ENCODE data around the gene SPOCK1. TPM values are rescaled to one million over a fixed set of nuclear protein-coding genes. Genes with fewer than 3 reads are reported as not detected.
"Not testable (repeated sequence)": the region's sequence is repeated elsewhere in the genome, so short reads cannot be mapped to it uniquely, and the experiment has no call there.

SPOCK1 gene
- total and polyA plus RNA-seq, 4 donors: 0.07 to 0.18 (median 0.17) TPM; not detected in 1

DNA sequence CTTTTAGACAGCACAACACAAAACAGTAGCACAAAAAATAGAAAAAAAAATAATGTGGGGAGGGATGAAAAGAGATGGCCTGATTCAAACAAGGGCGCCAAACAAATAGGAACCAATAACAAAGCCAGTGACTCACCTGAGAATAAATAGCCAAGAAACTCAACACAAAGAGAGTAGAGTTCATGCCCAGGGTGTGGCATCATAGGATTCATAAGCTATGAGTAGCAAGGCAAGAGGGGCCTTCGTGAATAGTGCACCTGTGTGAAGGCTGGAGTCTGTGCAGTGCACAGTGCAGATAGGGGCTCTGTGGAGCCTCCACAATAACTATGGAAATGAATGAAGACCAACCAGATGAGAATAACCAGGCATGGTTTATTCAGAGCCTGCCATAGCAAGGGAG lies 541.7 kb downstream of the SPOCK1 start:
- H3K27me3 ChIP-seq (ENCODE audit: control insufficient read depth in 4 of 4, insufficient read depth in 4 of 4, low read length in 3 of 4): no peaks in the 10 kb centered on the region

DNA sequence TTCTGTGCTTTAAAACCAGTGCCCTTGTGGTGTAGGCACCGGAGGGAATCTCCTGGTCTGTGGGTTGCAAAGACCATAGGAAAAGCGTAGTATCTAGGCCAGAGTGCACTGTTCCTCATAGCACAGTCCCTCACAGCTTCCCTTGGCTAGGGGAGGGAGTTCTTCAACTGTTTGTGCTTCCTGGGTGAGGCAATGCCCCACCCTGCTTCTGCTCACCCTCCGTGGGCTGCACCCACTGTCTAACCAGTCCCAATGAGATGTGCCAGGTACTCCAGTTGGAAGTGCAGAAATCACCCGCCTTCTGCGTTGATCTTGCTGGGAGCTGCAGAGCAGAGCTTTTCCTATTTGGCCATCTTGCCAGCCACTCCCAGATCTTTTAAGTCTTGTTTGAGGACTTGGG lies 545.0 kb downstream of the SPOCK1 start:
- WGBS: 77% methylated on average over 5 of the region's 5 CpGs
- not testable (repeated sequence) for DNase-seq (ENCODE audit: low spot score); H3K9me3 ChIP-seq (ENCODE audit: control insufficient read depth in 4 of 4, low read length in 3 of 4); H3K9ac ChIP-seq (ENCODE audit: low read depth in 1 of 2, low read length in 2 of 2); H3K4me1 ChIP-seq (ENCODE audit: control insufficient read depth in 4 of 4, insufficient read depth in 4 of 4, low read length in 3 of 4); H3K36me3 ChIP-seq (ENCODE audit: control insufficient read depth in 4 of 4, insufficient read depth in 3 of 4, low read depth in 1 of 4, low read length in 3 of 4); H3K4me3 ChIP-seq (ENCODE audit: low read depth in 1 of 3, low read length in 3 of 3); H3K27ac ChIP-seq (ENCODE audit: low read depth in 1 of 2, low read length in 2 of 2); H3K27me3 ChIP-seq (ENCODE audit: control insufficient read depth in 4 of 4, insufficient read depth in 4 of 4, low read length in 3 of 4)

More for the DNA sequence above, 541.7 kb downstream of the SPOCK1 start:
- no peak overlapping the region for H3K27ac ChIP-seq (ENCODE audit: low read depth in 1 of 2, low read length in 2 of 2)
- H3K4me1 ChIP-seq (ENCODE audit: control insufficient read depth in 4 of 4, insufficient read depth in 4 of 4, low read length in 3 of 4): no peaks in the 10 kb centered on the region
- no peaks in the 10 kb centered on the region for H3K36me3 ChIP-seq (ENCODE audit: control insufficient read depth in 4 of 4, insufficient read depth in 3 of 4, low read depth in 1 of 4, low read length in 3 of 4)
- H3K4me3 ChIP-seq (ENCODE audit: low read depth in 1 of 3, low read length in 3 of 3): no peak overlapping the region
- TF ChIP-seq, protein P1, sequence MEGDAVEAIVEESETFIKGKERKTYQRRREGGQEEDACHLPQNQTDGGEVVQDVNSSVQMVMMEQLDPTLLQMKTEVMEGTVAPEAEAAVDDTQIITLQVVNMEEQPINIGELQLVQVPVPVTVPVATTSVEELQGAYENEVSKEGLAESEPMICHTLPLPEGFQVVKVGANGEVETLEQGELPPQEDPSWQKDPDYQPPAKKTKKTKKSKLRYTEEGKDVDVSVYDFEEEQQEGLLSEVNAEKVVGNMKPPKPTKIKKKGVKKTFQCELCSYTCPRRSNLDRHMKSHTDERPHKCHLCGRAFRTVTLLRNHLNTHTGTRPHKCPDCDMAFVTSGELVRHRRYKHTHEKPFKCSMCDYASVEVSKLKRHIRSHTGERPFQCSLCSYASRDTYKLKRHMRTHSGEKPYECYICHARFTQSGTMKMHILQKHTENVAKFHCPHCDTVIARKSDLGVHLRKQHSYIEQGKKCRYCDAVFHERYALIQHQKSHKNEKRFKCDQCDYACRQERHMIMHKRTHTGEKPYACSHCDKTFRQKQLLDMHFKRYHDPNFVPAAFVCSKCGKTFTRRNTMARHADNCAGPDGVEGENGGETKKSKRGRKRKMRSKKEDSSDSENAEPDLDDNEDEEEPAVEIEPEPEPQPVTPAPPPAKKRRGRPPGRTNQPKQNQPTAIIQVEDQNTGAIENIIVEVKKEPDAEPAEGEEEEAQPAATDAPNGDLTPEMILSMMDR (IDR thresholded peaks at IDR 0.05; ENCODE audit: low read depth, low read length, missing input control): no peak
- no peak for TF ChIP-seq SP1 (IDR thresholded peaks at IDR 0.05)
- TF ChIP-seq, protein P2, sequence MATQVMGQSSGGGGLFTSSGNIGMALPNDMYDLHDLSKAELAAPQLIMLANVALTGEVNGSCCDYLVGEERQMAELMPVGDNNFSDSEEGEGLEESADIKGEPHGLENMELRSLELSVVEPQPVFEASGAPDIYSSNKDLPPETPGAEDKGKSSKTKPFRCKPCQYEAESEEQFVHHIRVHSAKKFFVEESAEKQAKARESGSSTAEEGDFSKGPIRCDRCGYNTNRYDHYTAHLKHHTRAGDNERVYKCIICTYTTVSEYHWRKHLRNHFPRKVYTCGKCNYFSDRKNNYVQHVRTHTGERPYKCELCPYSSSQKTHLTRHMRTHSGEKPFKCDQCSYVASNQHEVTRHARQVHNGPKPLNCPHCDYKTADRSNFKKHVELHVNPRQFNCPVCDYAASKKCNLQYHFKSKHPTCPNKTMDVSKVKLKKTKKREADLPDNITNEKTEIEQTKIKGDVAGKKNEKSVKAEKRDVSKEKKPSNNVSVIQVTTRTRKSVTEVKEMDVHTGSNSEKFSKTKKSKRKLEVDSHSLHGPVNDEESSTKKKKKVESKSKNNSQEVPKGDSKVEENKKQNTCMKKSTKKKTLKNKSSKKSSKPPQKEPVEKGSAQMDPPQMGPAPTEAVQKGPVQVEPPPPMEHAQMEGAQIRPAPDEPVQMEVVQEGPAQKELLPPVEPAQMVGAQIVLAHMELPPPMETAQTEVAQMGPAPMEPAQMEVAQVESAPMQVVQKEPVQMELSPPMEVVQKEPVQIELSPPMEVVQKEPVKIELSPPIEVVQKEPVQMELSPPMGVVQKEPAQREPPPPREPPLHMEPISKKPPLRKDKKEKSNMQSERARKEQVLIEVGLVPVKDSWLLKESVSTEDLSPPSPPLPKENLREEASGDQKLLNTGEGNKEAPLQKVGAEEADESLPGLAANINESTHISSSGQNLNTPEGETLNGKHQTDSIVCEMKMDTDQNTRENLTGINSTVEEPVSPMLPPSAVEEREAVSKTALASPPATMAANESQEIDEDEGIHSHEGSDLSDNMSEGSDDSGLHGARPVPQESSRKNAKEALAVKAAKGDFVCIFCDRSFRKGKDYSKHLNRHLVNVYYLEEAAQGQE (IDR thresholded peaks at IDR 0.05): no peak
- no peak for TF ChIP-seq NR2F2 (IDR thresholded peaks at IDR 0.05)
- TF ChIP-seq TAF1 (conservative IDR thresholded peaks at IDR 0.05): no peak
- TF ChIP-seq, protein P3, sequence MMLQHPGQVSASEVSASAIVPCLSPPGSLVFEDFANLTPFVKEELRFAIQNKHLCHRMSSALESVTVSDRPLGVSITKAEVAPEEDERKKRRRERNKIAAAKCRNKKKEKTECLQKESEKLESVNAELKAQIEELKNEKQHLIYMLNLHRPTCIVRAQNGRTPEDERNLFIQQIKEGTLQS (IDR thresholded peaks at IDR 0.05): no peak
- no peak for TF ChIP-seq YY1 (IDR thresholded peaks at IDR 0.05)
- no peak for DNase-seq (ENCODE audit: low spot score)
- 71% methylated on average over 2 of the region's 2 CpGs for WGBS
- no peak overlapping the region for H3K9ac ChIP-seq (ENCODE audit: low read depth in 1 of 2, low read length in 2 of 2)
- H3K9me3 ChIP-seq (ENCODE audit: control insufficient read depth in 4 of 4, low read length in 3 of 4): peaks cover 0 to 10% (median 0%) of the 10 kb centered on the region in 4 donors

GRCh38 chr5:136953346-136954069 lies 545.6 kb downstream of the SPOCK1 start:
- DNase-seq (ENCODE audit: low spot score); H3K4me3 ChIP-seq (ENCODE audit: low read depth in 1 of 3, low read length in 3 of 3); H3K9me3 ChIP-seq (ENCODE audit: control insufficient read depth in 4 of 4, low read length in 3 of 4); H3K36me3 ChIP-seq (ENCODE audit: control insufficient read depth in 4 of 4, insufficient read depth in 3 of 4, low read depth in 1 of 4, low read length in 3 of 4); H3K4me1 ChIP-seq (ENCODE audit: control insufficient read depth in 4 of 4, insufficient read depth in 4 of 4, low read length in 3 of 4); H3K9ac ChIP-seq (ENCODE audit: low read depth in 1 of 2, low read length in 2 of 2); H3K27me3 ChIP-seq (ENCODE audit: control insufficient read depth in 4 of 4, insufficient read depth in 4 of 4, low read length in 3 of 4); H3K27ac ChIP-seq (ENCODE audit: low read depth in 1 of 2, low read length in 2 of 2): not testable (repeated sequence)
- WGBS: 37% methylated on average over 8 of the region's 8 CpGs
